ENCODE measurements around the gene ROR2. TPM values are rescaled to one million over a fixed set of nuclear protein-coding genes. Genes with fewer than 3 reads are reported as not detected.

Gene ROR2
- total RNA-seq, 1 donor from 2014 or later, result 3.8 TPM

GRCh38 chr9:91775011-91775707 is 174.9 kb downstream of the ROR2 start:
- Histone ChIP-seq H3K27me3 (ENCODE audit: low read depth) (peaks cover 11% of the 10 kb centered on the region), H3K36me3 (no peaks in the 10 kb centered on the region), H3K4me1 (no peaks in the 10 kb centered on the region), H3K9me3 (no peaks in the 10 kb centered on the region), H3K4me3 (no peak overlapping the region), H3K27ac (no peak overlapping the region)
- intact Hi-C loops (cut with DNase I), result no loop called here
- ATAC-seq, result peak; percentile 66 to 83
- TF ChIP-seq CTCF (IDR thresholded peaks at IDR 0.05), result peak; percentile 86
- DNase-seq, result peak; percentile 66

DNA sequence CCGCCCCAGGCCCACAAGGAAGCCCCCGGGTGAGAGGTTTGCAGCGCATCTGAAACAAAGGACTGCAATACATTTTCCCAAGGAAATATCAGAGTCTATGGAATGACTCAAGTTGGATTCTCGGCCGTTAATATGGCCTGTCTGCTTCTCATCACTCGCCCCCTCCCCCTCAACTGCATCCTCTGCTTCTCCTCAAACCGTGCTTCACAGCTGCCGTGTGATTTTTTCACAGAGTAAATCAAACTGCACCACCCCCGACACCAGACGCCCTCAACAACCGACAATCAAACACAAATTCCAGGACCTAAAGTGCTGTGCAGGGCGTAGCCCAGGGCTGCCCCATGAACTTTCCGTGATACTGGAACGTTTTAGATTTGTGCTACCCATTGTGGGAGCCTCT is 176.9 kb downstream of the ROR2 start:
- intact Hi-C loops (cut with DNase I), result no loop called here
- no peak for DNase-seq
- ATAC-seq, result no peak
- H3K36me3 ChIP-seq, result no peaks in the 10 kb centered on the region
- H3K4me1 ChIP-seq, result no peaks in the 10 kb centered on the region
- peaks cover 11% of the 10 kb centered on the region for H3K27me3 ChIP-seq (ENCODE audit: low read depth)
- no peak for TF ChIP-seq CTCF (IDR thresholded peaks at IDR 0.05)
- H3K27ac ChIP-seq, result no peak overlapping the region
- H3K9me3 ChIP-seq, result no peaks in the 10 kb centered on the region
- H3K4me3 ChIP-seq, result no peak overlapping the region

DNA sequence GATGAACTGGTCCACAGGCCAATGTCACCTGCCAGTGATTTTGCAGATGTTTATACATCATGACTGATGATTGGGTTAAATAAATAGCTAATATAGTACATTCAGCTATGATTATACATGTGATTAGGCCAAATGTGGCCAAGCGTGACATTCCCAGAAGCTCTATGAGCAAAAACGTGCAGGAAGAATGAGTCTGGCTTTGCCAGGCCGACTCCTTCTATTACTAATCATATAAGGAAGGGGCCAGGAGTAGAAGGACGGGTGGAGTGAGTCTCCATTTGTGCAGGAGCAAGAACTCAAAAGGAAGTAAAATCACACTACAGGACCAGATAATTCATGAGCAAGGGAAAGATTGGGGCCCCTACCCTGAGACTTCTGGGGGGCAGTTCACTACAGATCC is 178.2 kb downstream of the ROR2 start:
- H3K36me3 ChIP-seq, result no peaks in the 10 kb centered on the region
- no peak for TF ChIP-seq CTCF (IDR thresholded peaks at IDR 0.05)
- DNase-seq (no peak), ATAC-seq (no peak)
- no peaks in the 10 kb centered on the region for H3K9me3 ChIP-seq
- intact Hi-C loops (cut with DNase I), result no loop called here
- H3K4me3 ChIP-seq, result no peak overlapping the region
- H3K4me1 ChIP-seq, result no peaks in the 10 kb centered on the region
- H3K27ac ChIP-seq, result no peak overlapping the region
- peaks cover 11% of the 10 kb centered on the region for H3K27me3 ChIP-seq (ENCODE audit: low read depth)

DNA sequence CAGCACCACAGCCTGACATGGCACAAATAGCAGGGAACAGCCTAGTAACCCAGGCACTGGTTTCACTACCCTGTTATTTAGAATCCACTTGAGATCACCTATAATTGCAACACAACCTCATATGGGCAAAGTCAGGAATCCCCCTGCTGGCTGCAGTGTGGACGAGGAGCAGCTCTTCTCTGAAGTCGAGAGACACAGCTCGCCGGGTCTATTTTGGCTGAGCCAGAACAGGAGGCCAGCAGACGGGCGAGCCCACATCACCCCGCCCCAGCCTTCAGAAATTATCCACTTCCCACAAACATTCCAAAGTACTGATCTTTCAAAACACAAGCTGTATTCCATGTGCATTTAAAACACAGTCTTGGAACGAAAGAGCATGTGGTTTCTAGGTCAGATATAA is 179.0 kb downstream of the ROR2 start:
- peak; percentile 49 to 62 for ATAC-seq
- peak; percentile 20 for TF ChIP-seq CTCF (IDR thresholded peaks at IDR 0.05)
- intact Hi-C loops (cut with DNase I), result no loop called here
- no peaks in the 10 kb centered on the region for H3K4me1 ChIP-seq
- no peak overlapping the region for H3K27ac ChIP-seq
- no peak overlapping the region for H3K4me3 ChIP-seq
- DNase-seq, result no peak
- peaks cover 16% of the 10 kb centered on the region for H3K27me3 ChIP-seq (ENCODE audit: low read depth)
- no peaks in the 10 kb centered on the region for H3K36me3 ChIP-seq
- no peaks in the 10 kb centered on the region for H3K9me3 ChIP-seq

- H3K4me1 ChIP-seq, result no peaks in the 10 kb centered on the region
- no peak overlapping the region for H3K27ac ChIP-seq
- H3K9me3 ChIP-seq, result no peaks in the 10 kb centered on the region
- H3K36me3 ChIP-seq, result no peaks in the 10 kb centered on the region
- DNase-seq, result no peak
- H3K4me3 ChIP-seq, result no peak overlapping the region
- no peak for TF ChIP-seq CTCF (IDR thresholded peaks at IDR 0.05)
- ATAC-seq, result no peak
- peaks cover 14% of the 10 kb centered on the region for H3K27me3 ChIP-seq (ENCODE audit: low read depth)
- intact Hi-C loops (cut with DNase I), result no loop called here
Observed at GRCh38 chr9:91770229-91770628, 179.8 kb downstream of the ROR2 start.

Measured in lower lobe of right lung (tissue), 2 donors.